Measurements from ENCODE around the gene ANO1.

ANO1 gene

DNA sequence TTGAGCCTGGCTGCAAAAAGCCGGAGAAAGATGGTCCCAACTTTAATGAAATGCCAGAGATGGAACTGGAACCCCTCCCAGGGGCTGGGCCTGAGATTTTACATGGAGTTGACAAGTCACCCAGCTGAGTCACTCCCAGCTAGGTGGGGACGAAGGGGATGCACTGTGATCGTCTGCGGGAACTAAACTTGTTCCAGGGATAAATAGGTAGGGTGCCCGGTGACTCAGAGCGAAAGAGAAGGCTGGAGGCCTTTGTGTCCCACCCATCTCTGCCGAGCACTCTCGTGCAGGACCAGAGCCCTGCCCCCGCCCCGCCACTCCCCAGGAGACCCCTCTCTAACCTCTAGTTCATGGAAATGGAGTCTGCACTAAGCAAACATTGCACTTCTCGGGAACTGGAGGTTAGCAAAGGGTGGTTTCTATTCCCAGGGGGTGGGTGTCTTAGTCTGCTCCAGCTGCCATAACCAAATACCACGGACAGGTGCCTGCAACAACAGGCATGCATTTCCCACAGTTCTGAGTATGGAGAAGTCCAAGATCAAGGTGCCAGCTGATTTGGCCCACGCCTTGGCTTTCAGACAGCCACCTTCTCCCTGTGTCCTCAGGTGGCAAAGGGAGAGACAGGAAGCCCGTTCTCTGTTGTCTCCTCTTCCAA is 64.2 kb downstream of the ANO1 start:
- no peak for DNase-seq

DNA sequence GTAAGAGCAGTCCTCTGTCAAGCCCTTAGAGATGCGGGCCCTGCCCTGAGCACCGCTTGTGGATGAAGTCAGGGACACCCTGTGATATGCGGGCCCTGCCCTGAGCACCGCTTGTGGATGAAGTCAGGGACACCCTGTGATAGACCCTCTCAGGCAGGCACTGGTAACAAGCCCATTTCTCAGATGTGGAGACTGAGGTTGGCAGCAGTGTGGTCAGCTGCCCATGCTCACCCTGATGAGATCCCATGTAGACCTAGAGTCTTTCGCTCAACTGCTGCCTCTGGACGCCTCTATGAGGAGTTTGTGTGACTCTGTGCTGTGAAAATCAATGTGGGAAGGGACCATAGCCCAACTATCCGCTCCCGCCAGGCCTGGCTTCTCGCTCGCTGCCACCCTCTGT is 66.1 kb downstream of the ANO1 start:
- DNase-seq: no peak

- DNase-seq: no peak
Observed at GRCh38 chr11:70145071-70145470, 67.0 kb downstream of the ANO1 start.

DNA sequence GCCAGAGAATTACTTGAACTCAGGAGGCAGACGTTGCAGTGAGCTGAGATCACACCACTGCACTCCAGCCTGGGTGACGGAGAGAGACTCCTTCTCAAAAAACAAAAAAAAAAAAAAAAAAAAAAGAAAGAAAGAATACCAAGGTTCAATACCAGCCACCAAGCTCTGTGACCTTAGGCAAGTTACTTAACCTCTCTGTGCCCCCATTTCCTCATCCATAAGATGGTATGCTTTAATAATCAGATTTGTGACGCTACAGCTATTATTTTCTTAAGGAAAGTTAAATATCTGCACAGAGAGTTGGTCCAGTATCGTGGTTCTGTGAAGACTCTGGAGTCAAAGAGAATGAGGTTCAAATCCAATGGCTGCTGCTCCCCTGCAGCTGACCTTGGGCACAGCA is 67.7 kb downstream of the ANO1 start:
- DNase-seq: no peak

DNA sequence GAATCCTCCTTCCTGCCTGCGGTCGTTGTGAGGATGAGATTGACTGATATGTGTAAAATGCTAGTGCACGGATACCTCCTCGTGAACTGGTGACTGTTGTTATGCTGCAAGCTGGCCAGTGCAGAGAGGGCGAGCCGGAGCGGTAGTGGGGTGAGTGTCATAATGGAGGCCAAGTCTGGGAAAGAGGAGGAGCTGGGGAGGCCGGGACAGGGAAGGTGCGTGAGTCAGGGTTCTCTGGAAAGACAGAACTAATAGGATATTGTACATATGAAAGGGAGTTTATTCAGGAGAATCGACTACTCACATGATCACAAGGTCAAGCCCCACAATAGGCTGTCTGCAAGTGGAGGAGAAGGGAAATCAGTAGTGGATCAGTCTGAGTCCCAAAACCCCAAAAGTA is 68.2 kb downstream of the ANO1 start:
- DNase-seq: no peak

DNA sequence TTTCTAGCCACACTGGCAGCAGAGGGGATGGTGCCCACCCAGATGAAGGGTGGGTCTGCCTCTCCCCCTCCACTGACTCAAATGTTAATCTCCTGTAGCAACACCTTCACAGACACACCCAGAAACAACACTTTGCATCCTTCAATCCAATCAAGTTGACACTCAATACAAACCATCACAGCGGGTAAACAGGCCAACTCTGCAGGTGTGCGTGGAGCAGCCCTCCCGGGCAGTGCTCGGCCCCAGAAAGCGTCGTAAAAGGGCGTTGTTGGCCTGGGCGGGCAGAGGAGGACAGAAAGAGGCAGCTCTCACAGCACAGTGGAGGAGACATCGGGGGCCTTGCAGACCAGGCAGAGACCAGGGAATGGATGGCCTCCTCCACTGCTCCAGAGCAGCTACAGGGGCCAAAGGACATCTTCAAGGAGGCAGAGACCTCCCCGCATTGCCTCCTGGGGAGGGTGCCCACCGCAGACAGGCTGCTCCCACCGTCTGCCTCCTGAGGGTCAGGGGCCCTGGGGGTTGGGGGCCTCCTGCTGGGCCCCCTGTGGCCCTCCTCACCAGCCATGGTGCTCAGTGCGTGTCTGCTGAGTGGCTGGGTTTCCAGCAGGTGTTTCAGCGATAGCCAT is 68.9 kb downstream of the ANO1 start:
- no peak for DNase-seq

GRCh38 chr11:70147668-70148067 is 69.6 kb downstream of the ANO1 start:
- DNase-seq: no peak

DNA sequence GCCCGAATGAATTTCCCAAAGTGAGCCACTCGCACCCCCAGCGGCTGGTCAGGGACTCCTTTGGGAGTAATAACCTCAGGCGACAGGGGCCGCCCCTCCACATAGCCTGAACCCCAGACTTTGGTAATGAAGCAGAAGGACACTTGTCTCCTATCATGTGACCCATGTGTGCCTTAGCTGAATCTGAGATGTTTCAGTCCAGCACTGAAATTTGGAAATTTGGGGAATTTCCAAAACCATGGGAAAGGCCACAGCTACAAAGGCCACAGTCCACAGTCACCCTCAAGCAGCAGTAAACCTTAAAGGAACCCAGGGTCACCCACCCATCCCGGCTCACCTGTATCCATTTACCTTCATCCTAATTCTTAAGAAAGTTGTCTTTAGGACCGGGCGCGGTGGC is 73.6 kb downstream of the ANO1 start:
- no peak for DNase-seq

- no peak for DNase-seq
Observed at GRCh38 chr11:70153133-70153727, 75.1 kb downstream of the ANO1 start.

- DNase-seq: no peak
Observed at GRCh38 chr11:70155386-70155785, 77.3 kb downstream of the ANO1 start.

DNA sequence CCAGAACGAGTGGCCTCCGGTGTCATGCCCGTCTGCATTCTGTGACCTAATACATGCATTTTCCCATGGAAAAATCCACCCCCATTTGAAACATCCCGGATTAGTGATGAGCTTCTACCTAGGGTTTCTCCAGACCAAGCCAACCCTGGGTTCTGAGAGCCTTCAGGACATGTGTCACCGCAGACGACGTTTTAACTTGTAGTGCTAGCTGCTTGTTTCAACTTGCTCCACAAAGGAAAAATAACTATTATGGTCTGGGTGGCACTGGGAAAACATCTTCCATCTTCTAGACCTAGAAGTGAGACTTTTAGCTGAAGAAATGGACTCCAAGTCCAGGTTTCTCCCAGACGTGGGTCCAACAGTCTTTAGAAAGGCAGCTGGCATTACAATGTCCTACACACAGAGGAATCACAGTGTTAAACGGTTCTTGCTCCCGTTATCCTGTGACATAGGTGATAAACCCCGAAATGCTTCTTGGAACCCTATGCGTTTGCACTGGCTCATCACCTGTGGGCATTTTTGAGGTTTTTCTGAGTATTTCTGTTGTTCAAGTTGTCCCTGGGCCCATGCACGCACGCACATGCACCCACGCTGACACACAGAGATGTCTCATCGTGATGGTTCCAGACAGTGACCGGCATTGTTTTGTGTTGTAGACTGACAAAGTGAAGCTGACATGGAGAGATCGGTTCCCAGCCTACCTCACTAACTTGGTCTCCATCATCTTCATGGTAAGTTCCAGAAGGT is 78.3 kb downstream of the ANO1 start:
- no peak for DNase-seq

- no peak for DNase-seq
Observed at GRCh38 chr11:70158201-70158600, 80.1 kb downstream of the ANO1 start.

GRCh38 chr11:70158757-70159389 is 80.8 kb downstream of the ANO1 start:
- DNase-seq: no peak

GRCh38 chr11:70159627-70160570 is 81.8 kb downstream of the ANO1 start:
- no peak for DNase-seq

GRCh38 chr11:70161043-70161625 is 83.0 kb downstream of the ANO1 start:
- no peak for DNase-seq

DNA sequence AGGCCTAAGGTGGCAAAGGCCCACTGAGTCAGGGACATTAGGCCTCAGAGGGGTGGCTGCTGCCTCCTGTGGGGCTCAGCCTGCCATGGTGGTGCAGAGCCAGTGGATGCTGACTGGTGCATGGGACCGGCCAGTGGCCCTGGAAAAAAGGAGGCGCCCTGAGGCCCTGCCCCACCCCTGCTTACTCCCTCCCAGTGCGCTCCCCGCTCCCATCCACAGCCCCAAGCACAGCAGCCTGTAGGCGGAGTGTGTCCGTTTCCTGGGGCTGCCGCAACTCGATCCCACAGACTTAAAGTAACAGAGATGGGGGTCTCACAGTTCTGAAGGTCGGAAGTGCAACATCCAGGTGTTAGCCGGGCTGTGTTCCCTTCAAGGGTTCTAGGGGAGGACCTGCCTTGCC is 86.6 kb downstream of the ANO1 start:
- no peak for DNase-seq

- no peak for DNase-seq
Observed at GRCh38 chr11:70167120-70167519, 89.0 kb downstream of the ANO1 start.

DNA sequence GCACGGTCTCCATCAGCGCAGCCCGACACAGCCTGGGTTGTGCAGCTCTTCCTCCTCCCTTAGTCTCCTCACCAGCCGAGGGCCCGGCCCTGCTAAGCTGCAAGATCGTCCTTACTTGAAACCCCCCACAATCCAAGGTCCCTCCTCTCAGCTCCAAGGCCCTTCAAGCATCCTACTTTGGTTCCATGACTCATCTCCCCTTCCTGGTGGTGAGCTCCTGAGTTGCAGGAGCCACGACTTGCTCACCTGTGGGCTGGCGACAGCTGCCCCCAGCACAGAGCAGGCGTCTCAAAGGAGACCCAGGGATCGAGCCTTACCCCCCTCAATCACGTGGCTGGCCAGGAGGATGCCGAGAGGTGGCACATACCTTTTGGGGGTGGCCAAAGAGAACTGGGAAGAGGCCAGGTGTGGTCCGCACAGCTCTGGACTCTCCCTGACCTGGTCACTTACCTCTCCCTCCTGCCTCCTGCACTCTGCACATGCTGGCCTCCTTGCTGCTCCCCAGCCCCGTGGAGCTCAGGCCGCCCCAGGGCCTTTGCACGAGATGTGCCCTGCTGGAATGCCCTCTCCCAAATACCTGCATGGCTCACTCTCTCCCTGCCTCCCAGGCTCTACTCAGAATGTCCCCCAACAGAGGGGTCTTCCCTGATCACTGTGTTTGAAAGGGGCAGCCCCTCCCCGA is 89.7 kb downstream of the ANO1 start:
- DNase-seq: no peak

DNA sequence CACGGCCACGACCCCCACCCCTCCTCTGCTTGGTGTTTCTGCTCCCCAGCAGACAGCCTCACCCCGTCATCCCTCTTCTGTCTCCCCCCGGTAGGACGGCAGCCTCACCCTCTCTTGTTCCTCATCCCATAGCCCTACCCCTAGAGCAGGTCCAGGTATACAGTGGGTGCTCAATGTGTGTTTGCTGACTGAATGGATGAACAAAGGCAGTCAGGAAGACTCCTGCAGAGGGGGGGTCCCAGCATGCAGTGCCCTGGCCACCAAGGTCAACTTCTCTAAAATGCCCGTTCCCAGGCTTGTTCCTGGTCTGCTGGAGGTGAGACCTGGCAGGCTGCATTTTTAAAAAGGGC is 90.3 kb downstream of the ANO1 start:
- no peak for DNase-seq

DNA sequence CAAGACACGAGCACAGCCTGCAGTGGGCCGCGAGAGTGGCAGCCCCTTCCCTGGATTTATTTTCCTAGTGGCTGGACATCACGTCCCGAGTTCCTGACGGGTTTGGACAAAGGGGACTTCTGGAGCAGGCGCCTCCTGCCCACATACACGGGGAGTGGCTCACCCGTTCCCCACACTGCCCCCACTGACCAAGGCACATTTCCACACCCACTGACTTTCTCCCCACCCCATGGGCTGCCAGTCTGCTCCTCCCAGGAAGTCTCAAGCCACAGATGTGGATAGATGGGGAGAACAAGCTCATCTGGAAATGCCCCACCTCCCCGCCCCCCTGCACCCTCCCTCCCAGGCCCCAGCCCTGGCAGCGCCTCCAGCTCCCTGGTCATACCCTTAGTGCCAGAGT is 91.0 kb downstream of the ANO1 start:
- no peak for DNase-seq

DNA sequence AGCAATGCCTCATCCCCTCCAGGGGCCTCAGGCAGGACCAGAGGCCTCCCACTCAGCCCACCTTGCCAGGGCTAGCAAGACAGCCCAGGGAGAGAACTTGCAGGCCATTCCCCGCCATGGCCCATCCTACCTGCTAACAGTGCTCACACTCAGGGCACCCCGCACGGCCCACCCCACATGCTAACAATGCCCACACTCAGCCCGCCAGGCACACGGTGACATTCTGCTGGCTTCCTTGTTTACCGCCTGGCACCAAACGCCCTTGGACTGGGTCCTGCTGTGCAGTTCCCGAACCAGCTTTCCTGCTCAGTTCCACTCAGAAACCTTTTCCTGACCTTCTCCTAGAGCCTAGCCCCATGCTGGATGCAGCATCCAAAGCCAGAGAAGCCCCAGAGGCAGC is 91.5 kb downstream of the ANO1 start:
- DNase-seq: no peak

All from activated T-cell treated with anti-CD3 and anti-CD28 coated beads, Interleukin-2, amount 50 U/mL, for 48 hours (primary cell).